WI38 (cell line): ENCODE results near the gene CAPZB.

ENCODE experiments used
- H3K4me3 ChIP-seq: 2 replicates; pipeline ENCODE4 v1.5.1; 2011; ENCODE audit warnings: low read depth, mild to moderate bottlenecking, control low read depth, low read length
- CTCF ChIP-seq: IDR thresholded peaks from 2 replicates; pipeline ENCODE4 v1.5.1; 2012; ENCODE audit warnings: low read depth, mild to moderate bottlenecking, control low read depth, low read length

Gene CAPZB

GRCh38 chr1:19346026-19346425, 139.3 kb downstream of the CAPZB start:
- TF ChIP-seq CTCF = no peak
- H3K4me3 ChIP-seq = no peak overlapping the region

- TF ChIP-seq CTCF = no peak
- H3K4me3 ChIP-seq = no peak overlapping the region
These were observed 139.9 kb downstream of the CAPZB start for GRCh38 chr1:19345391-19345790.

GRCh38 chr1:19344831-19345230, 140.5 kb downstream of the CAPZB start:
- no peak overlapping the region for H3K4me3 ChIP-seq
- no peak for TF ChIP-seq CTCF

- peak; percentile 94 for TF ChIP-seq CTCF
- no peak overlapping the region for H3K4me3 ChIP-seq
These were observed 140.9 kb downstream of the CAPZB start for GRCh38 chr1:19344372-19344810.

- H3K4me3 ChIP-seq = no peak overlapping the region
- no peak for TF ChIP-seq CTCF
These were observed 141.6 kb downstream of the CAPZB start for GRCh38 chr1:19343617-19344350.

GRCh38 chr1:19342894-19343616, 142.3 kb downstream of the CAPZB start:
- TF ChIP-seq CTCF = no peak

More at GRCh38 chr1:19342894-19343616, 142.3 kb downstream of the CAPZB start:
- no peak overlapping the region for H3K4me3 ChIP-seq
